Karpas-422 (cell line): ENCODE data around the gene GRIA2. TPM values are rescaled to one million over a fixed set of nuclear protein-coding genes. Genes with fewer than 3 reads are reported as not detected.
A peak's percentile ranks its signal among the peaks of the same experiment; 100 is the strongest.
"Not testable (repeated sequence)": the region's sequence is repeated elsewhere in the genome, so short reads cannot be mapped to it uniquely, and the experiment has no call there.

Source experiments
- DNase-seq: peaks from one replicate; pipeline ENCODE4 v3.0.0-alpha.2; 2015
- H2AFZ ChIP-seq: fragments of 200-600 bp; sonication (generic); 2 replicates; pipeline ENCODE4 v1.6.1; 2014; ENCODE audit warnings: antibody characterized with exemption, low read length, mixed read lengths
- H3K27ac ChIP-seq: fragments of 200-600 bp; sonication (generic); 2 replicates; pipeline ENCODE4 v1.5.1; 2014; ENCODE audit warnings: mild to moderate bottlenecking, low read length, moderate library complexity
- H3K27me3 ChIP-seq: fragments of 200-600 bp; sonication (generic); 2 replicates; pipeline ENCODE4 v1.6.1; 2014; ENCODE audit warnings: low read length, mixed read lengths
- H3K36me3 ChIP-seq: fragments of 200-600 bp; sonication (generic); 2 replicates; pipeline ENCODE4 v1.6.1; 2014; ENCODE audit warnings: low read length, mixed read lengths; ENCODE audit not compliant: insufficient read depth
- H3K4me1 ChIP-seq: fragments of 200-600 bp; sonication (generic); 2 replicates; pipeline ENCODE4 v1.6.1; 2014; ENCODE audit warnings: mild to moderate bottlenecking, low read length, mixed read lengths
- H3K4me2 ChIP-seq: fragments of 200-600 bp; sonication (generic); 2 replicates; pipeline ENCODE4 v1.6.1; 2014; ENCODE audit warnings: low read length, low read depth, mild to moderate bottlenecking; ENCODE audit not compliant: poor library complexity, severe bottlenecking
- H3K4me3 ChIP-seq: fragments of 200-600 bp; sonication (generic); 2 replicates; pipeline ENCODE4 v1.5.1; 2014; ENCODE audit warnings: mild to moderate bottlenecking, antibody characterized with exemption, low read length, mixed read lengths
- H3K79me2 ChIP-seq: fragments of 200-600 bp; sonication (generic); 2 replicates; pipeline ENCODE4 v1.6.1; 2014; ENCODE audit warnings: mild to moderate bottlenecking, low read length, mixed read lengths
- H3K9ac ChIP-seq: fragments of 200-600 bp; sonication (generic); 2 replicates; pipeline ENCODE4 v1.6.0; 2014; ENCODE audit warnings: low read length
- H3K9me2 ChIP-seq: fragments of 200-600 bp; sonication (generic), shearing (Covaris generic); replicated peaks from 2 replicates; pipeline ENCODE4 v1.6.0; 2014; ENCODE audit warnings: mild to moderate bottlenecking, low read length, moderate library complexity; ENCODE audit not compliant: insufficient read depth
- H3K9me3 ChIP-seq: fragments of 300-700, 200-600 bp; sonication (generic); 2 replicates; pipeline ENCODE4 v1.6.1; 2014; ENCODE audit warnings: low read length, mixed read lengths
- H4K20me1 ChIP-seq: fragments of 200-600 bp; sonication (generic); 2 replicates; pipeline ENCODE4 v1.6.1; 2014; ENCODE audit warnings: mild to moderate bottlenecking, antibody characterized with exemption, low read length, low read depth; ENCODE audit not compliant: insufficient read depth
- total RNA-seq: library from RNA; depleted of rRNA; stranded (reverse); fragments of >200 nt; shearing (Covaris generic); gene quantifications from 2 replicates; pipeline ENCODE4 v1.2.3, GENCODE V29; 2014; ENCODE audit warnings: low replicate concordance; rRNA removed

The GRIA2 gene
- not detected in 2 replicates for total RNA-seq

DNA sequence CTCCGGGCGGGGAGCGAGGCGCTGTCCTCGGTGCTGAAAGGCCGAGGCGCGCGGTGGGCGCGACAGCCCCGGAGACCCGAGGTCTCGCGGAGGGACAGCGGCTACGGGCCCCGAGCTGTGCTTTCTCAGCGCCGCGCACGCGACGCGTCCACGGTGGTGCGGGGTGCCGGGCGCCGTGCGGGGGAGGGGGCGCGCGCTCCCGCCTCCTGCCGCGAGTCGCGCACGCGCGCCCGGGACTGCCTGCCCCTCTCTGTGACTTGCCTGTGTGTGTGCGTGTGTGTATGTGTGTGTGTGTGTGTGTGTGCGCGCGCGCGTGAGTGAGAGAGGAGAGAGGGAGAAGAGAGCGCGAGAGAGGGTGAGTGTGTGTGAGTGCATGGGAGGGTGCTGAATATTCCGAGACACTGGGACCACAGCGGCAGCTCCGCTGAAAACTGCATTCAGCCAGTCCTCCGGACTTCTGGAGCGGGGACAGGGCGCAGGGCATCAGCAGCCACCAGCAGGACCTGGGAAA, at the start of gene GRIA2:
Gene GRIA2 (plus strand): TSS at position 358 of the 511 bp plus-strand sequence. CDS start 315 bp downstream, outside the sequence.
- H3K9me3 ChIP-seq: peaks cover 24% of the 10 kb centered on the region
- no peaks in the 10 kb centered on the region for H3K4me1 ChIP-seq
- no peaks in the 10 kb centered on the region for H3K36me3 ChIP-seq
- H4K20me1 ChIP-seq: no peaks in the 10 kb centered on the region
- H3K27me3 ChIP-seq: no peaks in the 10 kb centered on the region
- no peak within 1 kb of the TSS for H3K4me3 ChIP-seq
- no peak within 1 kb of the TSS for H2AFZ ChIP-seq
- H3K4me2 ChIP-seq: no peak within 1 kb of the TSS
- H3K27ac ChIP-seq: no peak within 1 kb of the TSS
- H3K79me2 ChIP-seq: no peaks in the 10 kb centered on the region
- no peaks in the 10 kb centered on the region for H3K9me2 ChIP-seq
- no peak within 1 kb of the TSS for H3K9ac ChIP-seq
- no peak for DNase-seq

GRCh38 chr4:157172011-157172410, 48.5 kb upstream of the GRIA2 start:
- Histone ChIP-seq H3K4me3 (no peak overlapping the region), H3K4me1 (no peaks in the 10 kb centered on the region), H3K4me2 (no peak overlapping the region), H2AFZ (no peak overlapping the region), H3K9ac (no peak overlapping the region), H3K9me2 (0 out of 2 replicates have a peak, but pooled peaks cover 4% of the 10 kb centered on the region), H3K9me3 (peaks cover 13% of the 10 kb centered on the region; the same call in 1 of the 2 replicates), H3K36me3 (no peaks in the 10 kb centered on the region), H3K27ac (no peak overlapping the region), H3K79me2 (no peaks in the 10 kb centered on the region), H3K27me3 (no peaks in the 10 kb centered on the region), H4K20me1 (no peaks in the 10 kb centered on the region)
- no peak for DNase-seq

DNA sequence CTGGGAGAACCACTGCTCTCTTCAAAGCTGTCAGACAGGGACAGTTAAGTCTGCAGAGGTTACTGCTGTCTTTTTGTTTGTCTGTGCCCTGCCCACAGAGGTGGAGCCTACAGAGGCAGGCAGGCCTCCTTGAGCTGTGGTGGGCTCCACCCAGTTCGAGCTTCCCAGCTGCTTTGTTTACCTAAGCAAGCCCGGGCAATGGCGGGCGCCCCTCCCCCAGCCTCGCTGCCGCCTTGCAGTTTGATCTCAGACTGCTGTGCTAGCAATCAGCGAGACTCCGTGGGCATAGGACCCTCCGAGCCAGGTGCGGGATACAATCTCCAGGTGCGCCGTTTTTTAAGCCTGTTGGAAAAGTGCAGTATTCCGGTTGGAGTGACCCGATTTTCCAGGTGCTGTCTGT, 40.3 kb upstream of the GRIA2 start:
- not testable (repeated sequence) for H4K20me1 ChIP-seq, H3K4me2 ChIP-seq, H2AFZ ChIP-seq, DNase-seq, H3K9ac ChIP-seq, H3K4me3 ChIP-seq, H3K79me2 ChIP-seq, H3K27ac ChIP-seq, H3K9me3 ChIP-seq, H3K27me3 ChIP-seq, H3K4me1 ChIP-seq, H3K9me2 ChIP-seq, H3K36me3 ChIP-seq

DNA sequence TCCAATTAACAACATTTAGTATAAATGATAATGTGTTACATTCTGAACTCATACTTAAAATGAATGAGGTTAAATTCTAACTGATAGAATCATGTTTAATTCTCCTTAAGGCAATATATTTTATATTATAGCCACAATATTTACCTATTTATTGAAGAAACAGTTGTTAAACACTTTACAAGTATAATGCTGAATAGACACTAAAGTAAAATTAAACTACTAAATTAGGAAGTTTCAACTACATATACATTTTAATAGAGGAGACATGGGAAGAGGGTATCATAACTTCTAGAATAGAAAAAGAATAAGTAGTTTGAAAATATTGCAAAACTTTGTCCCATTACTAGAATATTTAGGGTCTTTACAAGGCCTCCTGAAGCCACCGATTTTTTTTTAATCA, 36.2 kb upstream of the GRIA2 start:
- Histone ChIP-seq H3K9me3 (peaks cover 22% of the 10 kb centered on the region), H3K36me3 (no peaks in the 10 kb centered on the region)

GRCh38 chr4:157185363-157185762, 35.2 kb upstream of the GRIA2 start:
- no peak overlapping the region for H3K9ac ChIP-seq
- H3K79me2 ChIP-seq: no peaks in the 10 kb centered on the region
- no peaks in the 10 kb centered on the region for H3K27me3 ChIP-seq
- H3K4me2 ChIP-seq: no peak overlapping the region
- no peak overlapping the region for H2AFZ ChIP-seq
- no peaks in the 10 kb centered on the region for H4K20me1 ChIP-seq
- no peaks in the 10 kb centered on the region for H3K36me3 ChIP-seq
- no peaks in the 10 kb centered on the region for H3K9me2 ChIP-seq
- DNase-seq: no peak
- peaks cover 22% of the 10 kb centered on the region for H3K9me3 ChIP-seq
- H3K4me1 ChIP-seq: no peaks in the 10 kb centered on the region
- no peak overlapping the region for H3K27ac ChIP-seq
- H3K4me3 ChIP-seq: no peak overlapping the region

More for the DNA sequence above, 36.2 kb upstream of the GRIA2 start:
- Histone ChIP-seq H3K4me1 (no peaks in the 10 kb centered on the region), H3K4me3 (no peak overlapping the region), H3K27ac (no peak overlapping the region), H4K20me1 (no peaks in the 10 kb centered on the region), H2AFZ (no peak overlapping the region), H3K4me2 (no peak overlapping the region), H3K27me3 (no peaks in the 10 kb centered on the region), H3K9me2 (no peaks in the 10 kb centered on the region), H3K79me2 (no peaks in the 10 kb centered on the region), H3K9ac (no peak overlapping the region)
- DNase-seq: no peak

GRCh38 chr4:157195374-157195773, 25.2 kb upstream of the GRIA2 start:
- no peak overlapping the region for H3K27ac ChIP-seq
- H3K4me3 ChIP-seq: no peak overlapping the region
- no peak overlapping the region for H2AFZ ChIP-seq
- no peaks in the 10 kb centered on the region for H3K4me1 ChIP-seq
- no peaks in the 10 kb centered on the region for H4K20me1 ChIP-seq
- H3K9me2 ChIP-seq: no peaks in the 10 kb centered on the region; the same call in 1 of the 2 replicates
- peaks cover 10% of the 10 kb centered on the region for H3K9me3 ChIP-seq
- no peaks in the 10 kb centered on the region for H3K36me3 ChIP-seq
- DNase-seq: no peak
- no peaks in the 10 kb centered on the region for H3K27me3 ChIP-seq
- no peak overlapping the region for H3K4me2 ChIP-seq
- H3K9ac ChIP-seq: no peak overlapping the region
- H3K79me2 ChIP-seq: no peaks in the 10 kb centered on the region

GRCh38 chr4:157196046-157196445, 24.5 kb upstream of the GRIA2 start:
- no peak overlapping the region for H3K4me2 ChIP-seq
- no peaks in the 10 kb centered on the region for H3K36me3 ChIP-seq
- no peaks in the 10 kb centered on the region for H3K79me2 ChIP-seq
- H2AFZ ChIP-seq: no peak overlapping the region
- H3K9me2 ChIP-seq: no peaks in the 10 kb centered on the region; the same call in 1 of the 2 replicates
- no peaks in the 10 kb centered on the region for H3K27me3 ChIP-seq
- H4K20me1 ChIP-seq: no peaks in the 10 kb centered on the region
- H3K4me3 ChIP-seq: no peak overlapping the region
- no peak overlapping the region for H3K9ac ChIP-seq
- H3K9me3 ChIP-seq: peaks cover 7% of the 10 kb centered on the region
- no peak for DNase-seq
- H3K27ac ChIP-seq: no peak overlapping the region
- H3K4me1 ChIP-seq: no peaks in the 10 kb centered on the region

GRCh38 chr4:157204634-157205244, 15.8 kb upstream of the GRIA2 start:
- peaks cover 4% of the 10 kb centered on the region; the same call in 1 of the 2 replicates for H3K9me3 ChIP-seq
- H3K4me3 ChIP-seq: no peak overlapping the region
- no peak overlapping the region for H3K4me2 ChIP-seq
- H3K27me3 ChIP-seq: no peaks in the 10 kb centered on the region
- peak; percentile 75 for DNase-seq
- no peak overlapping the region for H2AFZ ChIP-seq
- no peaks in the 10 kb centered on the region for H3K9me2 ChIP-seq
- no peaks in the 10 kb centered on the region for H4K20me1 ChIP-seq
- H3K36me3 ChIP-seq: no peaks in the 10 kb centered on the region
- no peaks in the 10 kb centered on the region for H3K4me1 ChIP-seq
- H3K79me2 ChIP-seq: no peaks in the 10 kb centered on the region
- H3K27ac ChIP-seq: no peak overlapping the region
- no peak overlapping the region for H3K9ac ChIP-seq
